Astrocyte (in vitro differentiated cells and primary cell): ENCODE data around the gene TENT5A. TPM values are rescaled to one million over a fixed set of nuclear protein-coding genes. Genes with fewer than 3 reads are reported as not detected.

Experiments used
- DNase-seq: peaks from one replicate; pipeline ENCODE4 v3.0.0-alpha.2; 2010; ENCODE audit warnings: low read depth
- FAIRE-seq: peaks from 2 replicates; lab custom pipeline; 2011; peaks lifted over from hg19 to GRCh38; lab: Jason Lieb, UNC
- H2AFZ ChIP-seq: 2 replicates; pipeline ENCODE4 v1.6.0; 2012; ENCODE audit warnings: low read depth, low read length, inconsistent platforms
- H3K27ac ChIP-seq: 2 replicates; pipeline ENCODE4 v1.5.1; 2011; ENCODE audit warnings: low read depth, low read length, inconsistent platforms
- H3K27me3 ChIP-seq: 2 replicates; pipeline ENCODE4 v1.6.0; 2011; ENCODE audit warnings: low read length, inconsistent platforms; ENCODE audit not compliant: insufficient read depth
- H3K36me3 ChIP-seq: 2 replicates; pipeline ENCODE4 v1.5.1; 2011; ENCODE audit warnings: low read length, inconsistent platforms; ENCODE audit not compliant: insufficient read depth
- H3K4me1 ChIP-seq: 2 replicates; pipeline ENCODE4 v1.5.1; 2011; ENCODE audit warnings: low read length, inconsistent platforms; ENCODE audit not compliant: insufficient read depth
- H3K4me2 ChIP-seq: 2 replicates; pipeline ENCODE4 v1.6.0; 2012; ENCODE audit warnings: low read length, inconsistent platforms
- H3K4me3 ChIP-seq: 2 replicates; pipeline ENCODE4 v1.5.1; 2011; ENCODE audit warnings: low read depth, mild to moderate bottlenecking, low read length, inconsistent platforms; ENCODE audit not compliant: insufficient read depth
- H3K79me2 ChIP-seq: 2 replicates; pipeline ENCODE4 v1.6.0; 2012; ENCODE audit warnings: mild to moderate bottlenecking, low read length, inconsistent platforms; ENCODE audit not compliant: insufficient read depth
- H3K9ac ChIP-seq: 2 replicates; pipeline ENCODE4 v1.6.0; 2012; ENCODE audit warnings: mild to moderate bottlenecking, low read length, inconsistent platforms
- H3K9me3 ChIP-seq: 2 replicates; pipeline ENCODE4 v1.5.1; 2012; ENCODE audit warnings: low read depth, mild to moderate bottlenecking, low read length, inconsistent platforms; ENCODE audit not compliant: insufficient read depth
- H4K20me1 ChIP-seq: 2 replicates; pipeline ENCODE4 v1.6.0; 2012; ENCODE audit warnings: low read length, inconsistent platforms; ENCODE audit not compliant: insufficient read depth
- H3K27ac Mint-ChIP-seq: one replicate; pipeline ENCODE4 v1.8.0; 2021; ENCODE audit warnings: mild to moderate bottlenecking, mixed read lengths; ENCODE audit not compliant: unreplicated experiment
- H3K27me3 Mint-ChIP-seq: one replicate; pipeline ENCODE4 v1.8.0; 2021; ENCODE audit warnings: low read depth, mixed read lengths; ENCODE audit not compliant: unreplicated experiment
- H3K36me3 Mint-ChIP-seq: one replicate; pipeline ENCODE4 v1.8.0; 2021; ENCODE audit warnings: low read depth, mixed read lengths; ENCODE audit not compliant: unreplicated experiment
- H3K4me1 Mint-ChIP-seq: one replicate; pipeline ENCODE4 v1.8.0; 2021; ENCODE audit warnings: low read depth, mixed read lengths; ENCODE audit not compliant: unreplicated experiment
- H3K4me3 Mint-ChIP-seq: one replicate; pipeline ENCODE4 v1.8.0; 2021; ENCODE audit warnings: mild to moderate bottlenecking, moderate library complexity, mixed read lengths; ENCODE audit not compliant: unreplicated experiment
- H3K9me3 Mint-ChIP-seq: one replicate; pipeline ENCODE4 v1.8.0; 2021; ENCODE audit warnings: mild to moderate bottlenecking, mixed read lengths; ENCODE audit not compliant: unreplicated experiment
- CTCF ChIP-seq: IDR thresholded peaks from 2 replicates; pipeline ENCODE4 v1.5.1; 2011; ENCODE audit warnings: low read depth, mild to moderate bottlenecking, inconsistent platforms, low read length, moderate library complexity; ENCODE audit not compliant: insufficient read depth
- EZH2 ChIP-seq: IDR thresholded peaks from 2 replicates; pipeline ENCODE4 v1.6.1; 2012; ENCODE audit warnings: mild to moderate bottlenecking, low read length, inconsistent platforms; ENCODE audit not compliant: insufficient read depth
- total RNA-seq: library from RNA; stranded (reverse); gene quantifications from 2 replicates; pipeline ENCODE4 v1.2.1, GENCODE V29; 2021

Gene TENT5A
- total RNA-seq, 1 donor from 2014 or later, result 17.8 TPM

GRCh38 chr6:81754906-81755305 is 2.4 kb upstream of the TENT5A start:
- Histone ChIP-seq H3K4me3 (no peak overlapping the region), H3K4me2 (no peak overlapping the region), H4K20me1 (peaks cover 16% of the 10 kb centered on the region), H3K27ac (no peak overlapping the region), H3K79me2 (peaks cover 21% of the 10 kb centered on the region), H2AFZ (no peak overlapping the region), H3K9me3 (no peaks in the 10 kb centered on the region), H3K9ac (no peak overlapping the region), H3K4me1 (peaks cover 7% of the 10 kb centered on the region), H3K27me3 (no peaks in the 10 kb centered on the region), H3K36me3 (no peaks in the 10 kb centered on the region)
- FAIRE-seq (no peak), DNase-seq (no peak)
- H3K9me3 Mint-ChIP-seq, result no peaks in the 10 kb centered on the region
- H3K4me1 Mint-ChIP-seq, result peaks cover 15% of the 10 kb centered on the region
- H3K4me3 Mint-ChIP-seq, result no peak overlapping the region
- TF ChIP-seq CTCF (no peak), EZH2 (no peak)
- H3K36me3 Mint-ChIP-seq, result peaks cover 11% of the 10 kb centered on the region
- no peaks in the 10 kb centered on the region for H3K27me3 Mint-ChIP-seq
- no peak overlapping the region for H3K27ac Mint-ChIP-seq

GRCh38 chr6:81753711-81754577 is 1.5 kb upstream of the TENT5A start:
- peak overlapping the region; percentile 96 for H3K27ac Mint-ChIP-seq
- H3K27ac ChIP-seq, result peak overlapping the region; percentile 96
- FAIRE-seq, result no peak
- peaks cover 12% of the 10 kb centered on the region for H3K4me1 Mint-ChIP-seq
- no peak for TF ChIP-seq EZH2
- peak; percentile 35 for TF ChIP-seq CTCF
- no peaks in the 10 kb centered on the region for H3K9me3 ChIP-seq
- no peaks in the 10 kb centered on the region for H3K27me3 Mint-ChIP-seq
- peak overlapping the region; percentile 92 for H3K9ac ChIP-seq
- peaks cover 31% of the 10 kb centered on the region for H3K79me2 ChIP-seq
- H3K4me2 ChIP-seq, result peak overlapping the region; percentile 98
- peaks cover 26% of the 10 kb centered on the region for H4K20me1 ChIP-seq
- H2AFZ ChIP-seq, result peak overlapping the region; percentile 81
- H3K36me3 ChIP-seq, result no peaks in the 10 kb centered on the region
- H3K36me3 Mint-ChIP-seq, result peaks cover 16% of the 10 kb centered on the region
- peak overlapping the region; percentile 89 for H3K4me3 ChIP-seq
- DNase-seq, result no peak
- peak overlapping the region; percentile 97 for H3K4me3 Mint-ChIP-seq
- H3K9me3 Mint-ChIP-seq, result no peaks in the 10 kb centered on the region
- no peaks in the 10 kb centered on the region for H3K27me3 ChIP-seq
- peaks cover 15% of the 10 kb centered on the region for H3K4me1 ChIP-seq
